Left ventricle myocardium inferior (tissue), 1 donor: ENCODE results near the gene NDUFA5. TPM values are rescaled to one million over a fixed set of nuclear protein-coding genes. Genes with fewer than 3 reads are reported as not detected.

Source experiments
- DNase-seq: peaks from one replicate; pipeline ENCODE4 v3.0.0-alpha.2; 2020
- H3K27ac ChIP-seq: fragments of 200-600 bp; replicated peaks from 2 replicates; pipeline ENCODE4 v1.8.0; 2021
- H3K27me3 ChIP-seq: fragments of 200-600 bp; 2 replicates; pipeline ENCODE4 v1.8.0; 2021; ENCODE audit warnings: low read depth
- H3K36me3 ChIP-seq: fragments of 200-600 bp; 2 replicates; pipeline ENCODE4 v1.8.0; 2021
- H3K4me1 ChIP-seq: fragments of 200-600 bp; 2 replicates; pipeline ENCODE4 v1.8.0; 2021
- H3K4me3 ChIP-seq: fragments of 200-600 bp; 2 replicates; pipeline ENCODE4 v1.8.0; 2021; ENCODE audit warnings: mild to moderate bottlenecking, moderate library complexity
- H3K9me3 ChIP-seq: fragments of 200-600 bp; replicated peaks from 2 replicates; pipeline ENCODE4 v1.8.0; 2021
- CTCF ChIP-seq: fragments of 200-600 bp; IDR thresholded peaks from 2 replicates; pipeline ENCODE4 v1.8.0; 2021; ENCODE audit warnings: antibody characterized with exemption, mild to moderate bottlenecking, borderline replicate concordance
- intact Hi-C: fragments of 100-400 bp; cut with micrococcal nuclease; formaldehyde crosslinking; loops from one replicate; pipeline ENCODE4 v1.11.0; 2022
- total RNA-seq: library from RNA; stranded (reverse); fragmentation: NEBNext Ultra II Directional; extraction: Animal tissue kit (Norgen Biotek cat#: 25700); gene quantifications from one replicate; pipeline ENCODE4 v1.2.1, GENCODE V29; 2021
- donor health status: DM: no; HTN: yes; CAD: no; lungs with severe emphysema.

The NDUFA5 gene
- total RNA-seq, 1 donor from 2014 or later: 378 TPM

GRCh38 chr7:123539871-123540270 lies 17.7 kb downstream of the NDUFA5 start:
- intact Hi-C loops: loop anchor here (5.0 kb wide), 1 partner anchor 48 kb away; no protein-coding TSS in a partner anchor
- Histone ChIP-seq H3K27ac (peak overlapping the region; percentile 0), H3K4me3 (no peak overlapping the region), H3K36me3 (no peaks in the 10 kb centered on the region), H3K4me1 (peaks cover 23% of the 10 kb centered on the region), H3K27me3 (no peaks in the 10 kb centered on the region), H3K9me3 (no peaks in the 10 kb centered on the region)
- no peak for DNase-seq
- no peak for TF ChIP-seq CTCF

GRCh38 chr7:123538897-123539296 lies 18.7 kb downstream of the NDUFA5 start:
- no peaks in the 10 kb centered on the region for H3K9me3 ChIP-seq
- intact Hi-C loops: loop anchor here (5.0 kb wide), 1 partner anchor 47 kb away; no protein-coding TSS in a partner anchor

GRCh38 chr7:123538189-123538714 lies 19.4 kb downstream of the NDUFA5 start:
- no peak overlapping the region for H3K27ac ChIP-seq

More at GRCh38 chr7:123538897-123539296, 18.7 kb downstream of the NDUFA5 start:
- no peaks in the 10 kb centered on the region for H3K36me3 ChIP-seq
- peaks cover 28% of the 10 kb centered on the region for H3K4me1 ChIP-seq
- H3K4me3 ChIP-seq: no peak overlapping the region
- H3K27me3 ChIP-seq: no peaks in the 10 kb centered on the region
- H3K27ac ChIP-seq: no peak overlapping the region
- DNase-seq: no peak
- no peak for TF ChIP-seq CTCF

GRCh38 chr7:123537026-123537642 lies 20.5 kb downstream of the NDUFA5 start:
- no peak overlapping the region for H3K4me3 ChIP-seq
- no peak overlapping the region for H3K27ac ChIP-seq
- DNase-seq: no peak
- H3K9me3 ChIP-seq: no peaks in the 10 kb centered on the region
- peaks cover 42% of the 10 kb centered on the region for H3K4me1 ChIP-seq
- intact Hi-C loops: loop anchor here (5.0 kb wide), 1 partner anchor 45 kb away; no protein-coding TSS in a partner anchor
- no peaks in the 10 kb centered on the region for H3K36me3 ChIP-seq
- H3K27me3 ChIP-seq: no peaks in the 10 kb centered on the region
- TF ChIP-seq CTCF: peak; percentile 68

More at GRCh38 chr7:123538189-123538714, 19.4 kb downstream of the NDUFA5 start:
- H3K36me3 ChIP-seq: no peaks in the 10 kb centered on the region
- no peaks in the 10 kb centered on the region for H3K27me3 ChIP-seq
- no peak for TF ChIP-seq CTCF
- DNase-seq: no peak
- peaks cover 34% of the 10 kb centered on the region for H3K4me1 ChIP-seq
- intact Hi-C loops: loop anchor here (5.0 kb wide), 1 partner anchor 46 kb away; no protein-coding TSS in a partner anchor
- no peak overlapping the region for H3K4me3 ChIP-seq
- H3K9me3 ChIP-seq: no peaks in the 10 kb centered on the region

GRCh38 chr7:123535517-123535916 lies 22.1 kb downstream of the NDUFA5 start:
- Histone ChIP-seq H3K27ac (peak overlapping the region; percentile 91), H3K27me3 (no peaks in the 10 kb centered on the region), H3K36me3 (no peaks in the 10 kb centered on the region), H3K4me3 (peak overlapping the region; percentile 78), H3K9me3 (no peaks in the 10 kb centered on the region), H3K4me1 (peaks cover 39% of the 10 kb centered on the region)
- intact Hi-C loops: loop anchor here (5.0 kb wide), 1 partner anchor 43 kb away; no protein-coding TSS in a partner anchor
- no peak for DNase-seq
- no peak for TF ChIP-seq CTCF
